Esophagus muscularis mucosa (tissue), 4 donors: ENCODE data around the gene KANSL1. TPM values are rescaled to one million over a fixed set of nuclear protein-coding genes. Genes with fewer than 3 reads are reported as not detected.
"Not testable (repeated sequence)": the region's sequence is repeated elsewhere in the genome, so short reads cannot be mapped to it uniquely, and the experiment has no call there.

Experiments
- DNase-seq: peaks from one replicate; pipeline ENCODE4 v3.0.0-alpha.2; 2017; ENCODE audit errors: extremely low spot score
- H3K27ac ChIP-seq, 4 donors: fragments of 200-600 bp; sonication (generic); replicated peaks in 1 of 4; 1 replicate in 3 of 4; 2 replicates in 1 of 4; pipeline ENCODE4 v1.5.1; 2016 to 2019; ENCODE audit warnings: mild to moderate bottlenecking in 1 of 4
- H3K27me3 ChIP-seq, 4 donors: fragments of 200-600 bp; sonication (generic); one replicate each; pipeline versions ENCODE4 v1.5.1 to v1.6.0; 2016 to 2019
- H3K36me3 ChIP-seq, 4 donors: fragments of 200-600 bp; sonication (generic); one replicate each; pipeline ENCODE4 v1.5.1; 2016 to 2019
- H3K4me1 ChIP-seq, 4 donors: fragments of 200-600 bp; sonication (generic); one replicate each; pipeline ENCODE4 v1.5.1; 2016 to 2019
- H3K4me3 ChIP-seq, 4 donors: fragments of 200-600 bp; sonication (generic); 1 replicate in 2 of 4; 2 replicates in 2 of 4; pipeline ENCODE4 v1.5.1; 2016 to 2019; ENCODE audit warnings: mild to moderate bottlenecking in 4 of 4, moderate library complexity in 1 of 4
- H3K9me3 ChIP-seq, 4 donors: fragments of 200-600 bp; sonication (generic); 1 replicate in 3 of 4; 2 replicates in 1 of 4; pipeline ENCODE4 v1.5.1; 2016 to 2019
- CTCF ChIP-seq, 3 experiments: fragments of 200-600 bp in 2 of 3; fragments of 450-650 bp in 1 of 3; sonication (generic) in 2 of 3; IDR thresholded peaks; one replicate each; pipeline ENCODE4 v1.5.1; 2017 to 2019; ENCODE audit warnings: antibody characterized with exemption in 3 of 3, mild to moderate bottlenecking in 2 of 3, moderate library complexity in 1 of 3
- EP300 ChIP-seq: sonication (generic); formaldehyde crosslinking; IDR thresholded peaks from one replicate; pipeline ENCODE4 v1.6.1; 2017; ENCODE audit warnings: antibody characterized with exemption
- POLR2A ChIP-seq: fragments of 450-650 bp; IDR thresholded peaks from one replicate; pipeline ENCODE4 v1.6.1; 2017; ENCODE audit warnings: antibody characterized with exemption, moderate library complexity, mild to moderate bottlenecking, low read depth
- POLR2AphosphoS5 ChIP-seq, 2 donors: sonication (generic); formaldehyde crosslinking; IDR thresholded peaks; one replicate each; pipeline ENCODE4 v1.6.1; 2017; ENCODE audit warnings: antibody characterized with exemption in 2 of 2
- WGBS: methylation state at CpG from one replicate; pipeline ENCODE4 v1.1.5; 2018; 5-methylcytosine and 5-hydroxymethylcytosine counted together
- intact Hi-C: fragments of 100-400 bp; cut with DNase I; formaldehyde crosslinking; loops from one replicate; pipeline ENCODE4 v1.15.1; 2023
- total RNA-seq, 4 donors: library from RNA; depleted of rRNA; stranded (reverse); fragments of >200 nt; gene quantifications; one replicate each; pipeline versions ENCODE4 v1.1.0 to v1.2.1, GENCODE V29; 2016

The KANSL1 gene
- total RNA-seq, 4 donors from 2014 or later: 55.0 to 124 (median 70.0) TPM

GRCh38 chr17:46110219-46110618 is 83.0 kb downstream of the KANSL1 start:
- intact Hi-C loops: no loop called here
- TF ChIP-seq POLR2AphosphoS5 (IDR thresholded peaks at IDR 0.05) (no peak), CTCF (IDR thresholded peaks at IDR 0.05) (no peak), POLR2A (no peak), EP300 (no peak)
- no peak overlapping the region for H3K4me3 ChIP-seq
- WGBS: 77% methylated on average over 1 of the region's 1 CpG
- peaks cover 44 to 86% (median 78%) of the 10 kb centered on the region in 4 donors for H3K4me1 ChIP-seq
- no peak for DNase-seq
- no peaks in the 10 kb centered on the region for H3K27me3 ChIP-seq
- H3K27ac ChIP-seq: peak overlapping the region in 1 of 4 donors; percentile 16
- H3K9me3 ChIP-seq: no peaks in the 10 kb centered on the region
- H3K36me3 ChIP-seq: no peaks in the 10 kb centered on the region

GRCh38 chr17:46109603-46110189 is 83.5 kb downstream of the KANSL1 start:
- Histone ChIP-seq H3K36me3 (no peaks in the 10 kb centered on the region), H3K27me3 (no peaks in the 10 kb centered on the region), H3K4me3 (no peak overlapping the region), H3K27ac (peak overlapping the region in 1 of 4 donors; percentile 16), H3K4me1 (peaks cover 39 to 86% (median 76%) of the 10 kb centered on the region in 4 donors), H3K9me3 (no peaks in the 10 kb centered on the region)
- TF ChIP-seq CTCF (IDR thresholded peaks at IDR 0.05): no peak
- no peak for TF ChIP-seq POLR2AphosphoS5 (IDR thresholded peaks at IDR 0.05)
- no peak for TF ChIP-seq POLR2A
- TF ChIP-seq EP300: no peak
- WGBS: 43% methylated on average over 2 of the region's 2 CpGs
- intact Hi-C loops: no loop called here
- no peak for DNase-seq

GRCh38 chr17:46108550-46109110 is 84.6 kb downstream of the KANSL1 start:
- H3K4me3 ChIP-seq: no peak overlapping the region
- 59% methylated on average over 4 of the region's 4 CpGs for whole genome bisulfite sequencing
- TF ChIP-seq POLR2AphosphoS5 (IDR thresholded peaks at IDR 0.05): peak in 1 of 2 donors; percentile 16
- no peak for TF ChIP-seq EP300
- H3K27ac ChIP-seq: peak overlapping the region; percentile 18 to 55 (median 23)
- H3K4me1 ChIP-seq: peaks cover 38 to 87% (median 79%) of the 10 kb centered on the region in 4 donors
- intact Hi-C loops: no loop called here
- H3K36me3 ChIP-seq: no peaks in the 10 kb centered on the region
- no peaks in the 10 kb centered on the region for H3K27me3 ChIP-seq
- DNase-seq: no peak
- H3K9me3 ChIP-seq: no peaks in the 10 kb centered on the region

GRCh38 chr17:46108120-46108519 is 85.1 kb downstream of the KANSL1 start:
- Histone ChIP-seq H3K4me3 (no peak overlapping the region), H3K27ac (peak overlapping the region; percentile 18 to 55 (median 23)), H3K27me3 (no peaks in the 10 kb centered on the region), H3K36me3 (no peaks in the 10 kb centered on the region), H3K4me1 (peaks cover 40 to 87% (median 78%) of the 10 kb centered on the region in 4 donors), H3K9me3 (no peaks in the 10 kb centered on the region)
- TF ChIP-seq EP300 (no peak), POLR2AphosphoS5 (IDR thresholded peaks at IDR 0.05) (no peak), POLR2A (no peak), CTCF (IDR thresholded peaks at IDR 0.05) (no peak)
- DNase-seq: no peak
- intact Hi-C loops: no loop called here
- WGBS: 76% methylated on average over 2 of the region's 2 CpGs

- Histone ChIP-seq H3K9me3 (no peaks in the 10 kb centered on the region), H3K4me3 (no peak overlapping the region), H3K36me3 (no peaks in the 10 kb centered on the region), H3K27me3 (no peaks in the 10 kb centered on the region), H3K4me1 (peaks cover 47 to 90% (median 86%) of the 10 kb centered on the region in 4 donors), H3K27ac (peak overlapping the region; percentile 19 to 55 (median 36))
- TF ChIP-seq POLR2A (no peak), CTCF (IDR thresholded peaks at IDR 0.05) (no peak)
- WGBS: 45% methylated on average over 4 of the region's 4 CpGs
- DNase-seq: no peak
- intact Hi-C loops: no loop called here
Observed at GRCh38 chr17:46106966-46107644, 86.1 kb downstream of the KANSL1 start.

- intact Hi-C loops, H3K9me3 ChIP-seq, H3K27me3 ChIP-seq, H3K4me3 ChIP-seq, H3K36me3 ChIP-seq, DNase-seq: not testable (repeated sequence)
- H3K27ac ChIP-seq: peak overlapping the region; percentile 16 to 75 (median 70)
- WGBS: 68% methylated on average over 3 of the region's 3 CpGs
- peaks cover 39 to 87% (median 85%) of the 10 kb centered on the region in 4 donors for H3K4me1 ChIP-seq
Observed at GRCh38 chr17:46102806-46103205, 90.4 kb downstream of the KANSL1 start.

GRCh38 chr17:46101785-46102617 is 91.2 kb downstream of the KANSL1 start:
- H3K4me3 ChIP-seq, H3K9me3 ChIP-seq, intact Hi-C loops, H3K27me3 ChIP-seq, H3K36me3 ChIP-seq, DNase-seq: not testable (repeated sequence)
- peak overlapping the region; percentile 68 to 75 (median 72) for H3K27ac ChIP-seq
- 54% methylated on average over 9 of the region's 9 CpGs for WGBS
- peaks cover 31 to 87% (median 84%) of the 10 kb centered on the region in 4 donors for H3K4me1 ChIP-seq
